Adrenal gland (tissue), 12 donors: ENCODE data around the gene ROBO4. TPM values are rescaled to one million over a fixed set of nuclear protein-coding genes. Genes with fewer than 3 reads are reported as not detected.

ENCODE experiments used
- DNase-seq, 7 donors: peaks; one replicate each; pipeline ENCODE4 v3.0.0-alpha.2; 2019 to 2020
- H3K27ac ChIP-seq, 5 donors: fragments of 200-600 bp; sonication (generic) in 4 of 5; 1 replicate in 3 of 5; 2 replicates in 2 of 5; pipeline versions ENCODE4 v1.5.1 to v1.8.0; 2016 to 2020; ENCODE audit warnings: mild to moderate bottlenecking in 1 of 5
- H3K27me3 ChIP-seq: fragments of 200-600 bp; 2 replicates; pipeline ENCODE4 v1.8.0; 2021
- H3K36me3 ChIP-seq, 2 donors: fragments of 200-600 bp; replicated peaks in 1 of 2; 1 replicate in 1 of 2; 2 replicates in 1 of 2; pipeline versions ENCODE4 v1.5.1 to v1.8.0; 2018 to 2022
- H3K4me1 ChIP-seq, 2 donors: fragments of 200-600 bp; replicated peaks in 1 of 2; 1 replicate in 1 of 2; 2 replicates in 1 of 2; pipeline versions ENCODE4 v1.5.1 to v1.8.0; 2018 to 2021
- H3K4me3 ChIP-seq, 4 donors: fragments of 200-600 bp; sonication (generic) in 3 of 4; one replicate each; pipeline ENCODE4 v1.5.1; 2016 to 2018
- H3K9me3 ChIP-seq, 3 donors: fragments of 200-600 bp; sonication (generic) in 1 of 3; replicated peaks in 1 of 3; 1 replicate in 2 of 3; 2 replicates in 1 of 3; pipeline versions ENCODE4 v1.5.1 to v1.8.0; 2016 to 2021
- POLR2A ChIP-seq, 2 donors: fragments of 450-650 bp; IDR thresholded peaks; one replicate each; pipeline ENCODE4 v1.6.1; 2017; ENCODE audit warnings: antibody characterized with exemption in 2 of 2, mild to moderate bottlenecking in 2 of 2, moderate library complexity in 1 of 2
- WGBS, 4 donors: extraction: QIAGEN DNeasy Blood & Tissue Kit in 2 of 4; methylation state at CpG; one replicate each; pipeline versions ENCODE4 v1.1.5 to v1.1.7; 2013 to 2017; 5-methylcytosine and 5-hydroxymethylcytosine counted together
- intact Hi-C, 2 donors: fragments of 100-400 bp; cut with DNase I; formaldehyde crosslinking; loops; one replicate each; pipeline versions ENCODE4 v1.14.1 to v1.15.0; 2022 to 2023
- polyA plus RNA-seq, 3 donors: library from polyadenylated mRNA; stranded (reverse); fragments of 200-250 nt in 2 of 3; fragments of 350-450 nt in 1 of 3; fragmentation: Illumina TruSeq in 1 of 3; extraction: RNeasy Lipid Tissue Mini Kit (QIAGEN cat#74804) in 1 of 3; gene quantifications; one replicate each; pipeline ENCODE4 v1.2.3, GENCODE V29; 2013 to 2014
- total RNA-seq, 9 donors: library from RNA; depleted of rRNA in 4 of 9; stranded (reverse); fragments of >200 nt in 4 of 9; fragments of 120-200 nt in 1 of 9; fragmentation: NEBNext Ultra II Directional in 1 of 9; extraction: Animal tissue kit (Norgen Biotek cat#: 25700) in 1 of 9; gene quantifications; one replicate each; pipeline versions ENCODE4 v1.1.0 to v1.2.4, GENCODE V29; 2013 to 2023
- TF ChIP-seq, protein P1 (sequence below), 6 experiments: fragments of 450-650 bp in 4 of 6; fragments of 200-600 bp in 2 of 6; sonication (generic) in 1 of 6; IDR thresholded peaks; 1 replicate in 5 of 6; 2 replicates in 1 of 6; pipeline versions ENCODE4 v1.5.1 to v1.8.0; 2016 to 2021; ENCODE audit warnings: antibody characterized with exemption in 6 of 6, mild to moderate bottlenecking in 2 of 6, moderate library complexity in 1 of 6
- donor health status: healthy with polysubstance abuse.
- donor health status: Bipolar disorder and iron deficiency.
- donor health status: DM: yes; HTN: yes; CAD: no.
- donor health status: DM: no; HTN: no; CAD: no.
- donor health status: DM: no; HTN: no; CAD: no.
- donor health status: DM: yes; HTN: yes; CAD: no.

Gene ROBO4
- total and polyA plus RNA-seq, 12 donors: 4.6 to 40.7 (median 19.5) TPM

- no peaks in the 10 kb centered on the region for H3K36me3 ChIP-seq
- peaks cover 11 to 19% of the 10 kb centered on the region in 2 donors for H3K4me1 ChIP-seq
- TF ChIP-seq, protein P1, sequence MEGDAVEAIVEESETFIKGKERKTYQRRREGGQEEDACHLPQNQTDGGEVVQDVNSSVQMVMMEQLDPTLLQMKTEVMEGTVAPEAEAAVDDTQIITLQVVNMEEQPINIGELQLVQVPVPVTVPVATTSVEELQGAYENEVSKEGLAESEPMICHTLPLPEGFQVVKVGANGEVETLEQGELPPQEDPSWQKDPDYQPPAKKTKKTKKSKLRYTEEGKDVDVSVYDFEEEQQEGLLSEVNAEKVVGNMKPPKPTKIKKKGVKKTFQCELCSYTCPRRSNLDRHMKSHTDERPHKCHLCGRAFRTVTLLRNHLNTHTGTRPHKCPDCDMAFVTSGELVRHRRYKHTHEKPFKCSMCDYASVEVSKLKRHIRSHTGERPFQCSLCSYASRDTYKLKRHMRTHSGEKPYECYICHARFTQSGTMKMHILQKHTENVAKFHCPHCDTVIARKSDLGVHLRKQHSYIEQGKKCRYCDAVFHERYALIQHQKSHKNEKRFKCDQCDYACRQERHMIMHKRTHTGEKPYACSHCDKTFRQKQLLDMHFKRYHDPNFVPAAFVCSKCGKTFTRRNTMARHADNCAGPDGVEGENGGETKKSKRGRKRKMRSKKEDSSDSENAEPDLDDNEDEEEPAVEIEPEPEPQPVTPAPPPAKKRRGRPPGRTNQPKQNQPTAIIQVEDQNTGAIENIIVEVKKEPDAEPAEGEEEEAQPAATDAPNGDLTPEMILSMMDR (IDR thresholded peaks at IDR 0.05): no peak
- TF ChIP-seq POLR2A (IDR thresholded peaks at IDR 0.05): no peak
- no peak overlapping the region for H3K4me3 ChIP-seq
- no peak for DNase-seq
- no peaks in the 10 kb centered on the region for H3K9me3 ChIP-seq
- no peak overlapping the region for H3K27ac ChIP-seq
- WGBS, 4 donors: 43 to 53% (median 49%) methylated on average over 2 of the region's 2 CpGs
- intact Hi-C loops: no loop called here
- peaks cover 92% of the 10 kb centered on the region for H3K27me3 ChIP-seq
Measured at GRCh38 chr11:124841840-124842239, 55.8 kb downstream of the ROBO4 start.

DNA sequence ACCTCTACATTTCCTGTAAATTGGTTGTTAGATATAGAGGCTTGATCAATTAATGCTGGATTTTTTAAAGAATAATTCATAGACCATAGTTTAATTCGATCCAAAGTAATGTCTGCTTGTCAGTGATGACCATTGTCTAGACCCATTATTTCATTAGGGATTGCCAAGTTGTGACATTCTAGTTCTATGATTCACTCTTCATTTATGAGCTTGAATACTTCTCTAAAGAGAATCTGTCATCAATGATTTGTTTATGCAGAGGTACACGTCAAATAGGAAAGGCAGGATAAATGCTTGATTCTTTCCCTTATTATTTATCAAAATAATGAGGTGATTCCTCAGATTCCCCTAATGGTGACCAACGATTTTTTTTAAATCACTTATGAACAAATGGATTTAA is 56.5 kb downstream of the ROBO4 start:
- peaks cover 86% of the 10 kb centered on the region for H3K27me3 ChIP-seq
- WGBS, 4 donors: 19 to 38% (median 30%) methylated on average over 3 of the region's 3 CpGs
- no peak for DNase-seq
- TF ChIP-seq, protein P1 (IDR thresholded peaks at IDR 0.05): no peak
- TF ChIP-seq POLR2A (IDR thresholded peaks at IDR 0.05): no peak
- H3K4me3 ChIP-seq: no peak overlapping the region
- no peaks in the 10 kb centered on the region for H3K9me3 ChIP-seq
- H3K4me1 ChIP-seq: peaks cover 11 to 22% of the 10 kb centered on the region in 2 donors
- intact Hi-C loops: no loop called here
- no peaks in the 10 kb centered on the region for H3K36me3 ChIP-seq
- no peak overlapping the region for H3K27ac ChIP-seq

- H3K36me3 ChIP-seq: no peaks in the 10 kb centered on the region
- intact Hi-C loops: no loop called here
- H3K4me1 ChIP-seq: peaks cover 11 to 23% of the 10 kb centered on the region in 2 donors
- DNase-seq: no peak
- 41 to 78% (median 60%) methylated on average over 1 of the region's 1 CpG for WGBS, 4 donors
- TF ChIP-seq POLR2A (IDR thresholded peaks at IDR 0.05): no peak
- TF ChIP-seq, protein P1 (IDR thresholded peaks at IDR 0.05): no peak
- H3K27me3 ChIP-seq: peaks cover 81% of the 10 kb centered on the region
- no peak overlapping the region for H3K27ac ChIP-seq
- H3K4me3 ChIP-seq: no peak overlapping the region
- H3K9me3 ChIP-seq: no peaks in the 10 kb centered on the region
Measured at GRCh38 chr11:124840666-124841065, 57.0 kb downstream of the ROBO4 start.

DNA sequence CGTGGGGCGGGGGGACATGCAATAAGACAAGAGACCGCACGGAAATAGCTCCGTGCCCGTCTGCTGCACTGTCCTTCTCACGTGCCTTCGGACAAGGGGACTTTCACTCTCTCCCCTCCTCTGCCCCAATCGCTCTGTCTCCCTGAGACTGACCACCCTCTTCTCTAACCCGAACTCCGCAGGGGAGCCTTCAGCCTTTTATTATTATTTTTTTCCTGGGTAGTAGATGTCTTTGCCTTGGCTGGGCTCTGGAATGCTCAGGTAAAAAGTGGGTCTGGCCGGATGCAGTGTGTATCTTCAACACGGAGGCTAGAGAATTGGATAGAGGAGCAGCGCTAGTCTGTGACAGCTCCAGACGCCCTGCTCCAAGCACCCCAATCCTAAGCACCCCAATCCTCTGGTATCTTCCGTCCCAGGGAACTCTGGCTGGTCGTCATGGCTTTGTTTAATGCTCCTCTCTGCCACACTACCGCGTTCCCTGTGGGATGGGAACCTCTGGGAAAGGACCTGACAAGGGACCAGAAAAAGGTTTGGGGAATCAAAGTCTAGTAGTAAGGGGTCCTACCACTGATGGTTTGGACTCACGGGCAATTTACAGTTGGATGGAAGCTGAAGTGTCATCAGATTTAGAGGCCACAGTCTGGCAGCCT is 57.6 kb downstream of the ROBO4 start:
- Histone ChIP-seq H3K27ac (no peak overlapping the region), H3K9me3 (no peaks in the 10 kb centered on the region), H3K4me3 (peak overlapping the region in 1 of 4 donors; percentile 43), H3K36me3 (no peaks in the 10 kb centered on the region), H3K27me3 (peaks cover 75% of the 10 kb centered on the region), H3K4me1 (peaks cover 11 to 23% of the 10 kb centered on the region in 2 donors)
- intact Hi-C loops: loop anchor here (5.0 kb wide), 2 partner anchors 38 to 168 kb away; partner anchors contain the start of genes MSANTD2 (in 1 of the 2), SIAE (in 1 of the 2) and SPA17 (in 1 of the 2)
- WGBS, 4 donors: 9 to 15% (median 12%) methylated on average over 19 to 20 of the region's 20 CpGs
- DNase-seq: no peak
- TF ChIP-seq, protein P1 (IDR thresholded peaks at IDR 0.05): no peak
